Vagina (tissue), 2 donors: ENCODE measurements around the gene CPB1.

Experiments
- POLR2A ChIP-seq, 2 donors: fragments of 450-650 bp; IDR thresholded peaks; one replicate each; pipeline ENCODE4 v1.6.1; 2017; ENCODE audit warnings: antibody characterized with exemption in 2 of 2, mild to moderate bottlenecking in 2 of 2, moderate library complexity in 2 of 2
- POLR2AphosphoS5 ChIP-seq, 2 donors: sonication (generic); formaldehyde crosslinking; IDR thresholded peaks; one replicate each; pipeline ENCODE4 v1.9.0; 2017; ENCODE audit warnings: antibody characterized with exemption in 2 of 2, mild to moderate bottlenecking in 2 of 2, low read depth in 1 of 2; ENCODE audit not compliant: insufficient read depth in 1 of 2
- TF ChIP-seq, protein P1 (sequence below), 3 experiments: fragments of 450-650 bp in 2 of 3; fragments of 200-600 bp in 1 of 3; sonication (generic) in 1 of 3; IDR thresholded peaks; one replicate each; pipeline ENCODE4 v1.5.1; 2017 to 2019; ENCODE audit warnings: antibody characterized with exemption in 3 of 3, mild to moderate bottlenecking in 2 of 3, moderate library complexity in 2 of 3

GRCh38 chr3:148853076-148853475 lies 25.5 kb downstream of the CPB1 start:
- TF ChIP-seq, protein P1, sequence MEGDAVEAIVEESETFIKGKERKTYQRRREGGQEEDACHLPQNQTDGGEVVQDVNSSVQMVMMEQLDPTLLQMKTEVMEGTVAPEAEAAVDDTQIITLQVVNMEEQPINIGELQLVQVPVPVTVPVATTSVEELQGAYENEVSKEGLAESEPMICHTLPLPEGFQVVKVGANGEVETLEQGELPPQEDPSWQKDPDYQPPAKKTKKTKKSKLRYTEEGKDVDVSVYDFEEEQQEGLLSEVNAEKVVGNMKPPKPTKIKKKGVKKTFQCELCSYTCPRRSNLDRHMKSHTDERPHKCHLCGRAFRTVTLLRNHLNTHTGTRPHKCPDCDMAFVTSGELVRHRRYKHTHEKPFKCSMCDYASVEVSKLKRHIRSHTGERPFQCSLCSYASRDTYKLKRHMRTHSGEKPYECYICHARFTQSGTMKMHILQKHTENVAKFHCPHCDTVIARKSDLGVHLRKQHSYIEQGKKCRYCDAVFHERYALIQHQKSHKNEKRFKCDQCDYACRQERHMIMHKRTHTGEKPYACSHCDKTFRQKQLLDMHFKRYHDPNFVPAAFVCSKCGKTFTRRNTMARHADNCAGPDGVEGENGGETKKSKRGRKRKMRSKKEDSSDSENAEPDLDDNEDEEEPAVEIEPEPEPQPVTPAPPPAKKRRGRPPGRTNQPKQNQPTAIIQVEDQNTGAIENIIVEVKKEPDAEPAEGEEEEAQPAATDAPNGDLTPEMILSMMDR (IDR thresholded peaks at IDR 0.05), result no peak
- TF ChIP-seq POLR2AphosphoS5 (IDR thresholded peaks at IDR 0.05; ENCODE audit: insufficient read depth in 1 of 2, low read depth in 1 of 2) (no peak), POLR2A (IDR thresholded peaks at IDR 0.05) (no peak)
